ENCODE results near the gene CTSW. TPM values are rescaled to one million over a fixed set of nuclear protein-coding genes. Genes with fewer than 3 reads are reported as not detected.
A peak's percentile ranks its signal among the peaks of the same experiment; 100 is the strongest.
"Not testable (repeated sequence)": the region's sequence is repeated elsewhere in the genome, so short reads cannot be mapped to it uniquely, and the experiment has no call there.

Gene CTSW
- total RNA-seq, 1 experiment from 2014 or later, result 0.29 TPM

- in situ Hi-C loops (cut with HindIII; ENCODE audit: low pct_unique_long_range_greater_than_20kb, low sequenced_read_pairs), result not testable (repeated sequence)
These were observed 12.5 kb downstream of the CTSW start for GRCh38 chr11:65892137-65892540.

GRCh38 chr11:65892661-65893317, 13.2 kb downstream of the CTSW start:
- in situ Hi-C loops (cut with HindIII; ENCODE audit: low pct_unique_long_range_greater_than_20kb, low sequenced_read_pairs), result no loop called here
- DNase-seq (ENCODE audit: low read depth, low spot score), result no peak

More at GRCh38 chr11:65892137-65892540, 12.5 kb downstream of the CTSW start:
- not testable (repeated sequence) for DNase-seq (ENCODE audit: low read depth, low spot score)

- DNase-seq (ENCODE audit: low read depth, low spot score), result no peak
- in situ Hi-C loops (cut with HindIII; ENCODE audit: low pct_unique_long_range_greater_than_20kb, low sequenced_read_pairs), result no loop called here
These were observed 14.5 kb downstream of the CTSW start for GRCh38 chr11:65894034-65894591.

GRCh38 chr11:65895482-65895981, 15.9 kb downstream of the CTSW start:
- in situ Hi-C loops (cut with HindIII; ENCODE audit: low pct_unique_long_range_greater_than_20kb, low sequenced_read_pairs), result no loop called here
- DNase-seq (ENCODE audit: low read depth, low spot score), result no peak

GRCh38 chr11:65896034-65896999, 16.7 kb downstream of the CTSW start:
- DNase-seq (ENCODE audit: low read depth, low spot score), result no peak
- in situ Hi-C loops (cut with HindIII; ENCODE audit: low pct_unique_long_range_greater_than_20kb, low sequenced_read_pairs), result no loop called here

GRCh38 chr11:65897020-65897471, 17.4 kb downstream of the CTSW start:
- in situ Hi-C loops (cut with HindIII; ENCODE audit: low pct_unique_long_range_greater_than_20kb, low sequenced_read_pairs), result no loop called here
- DNase-seq (ENCODE audit: low read depth, low spot score), result no peak

- in situ Hi-C loops (cut with HindIII; ENCODE audit: low pct_unique_long_range_greater_than_20kb, low sequenced_read_pairs), result no loop called here
- DNase-seq (ENCODE audit: low read depth, low spot score), result no peak
These were observed 19.2 kb downstream of the CTSW start for GRCh38 chr11:65898656-65899355.

GRCh38 chr11:65899356-65900124, 19.9 kb downstream of the CTSW start:
- in situ Hi-C loops (cut with HindIII; ENCODE audit: low pct_unique_long_range_greater_than_20kb, low sequenced_read_pairs), result no loop called here
- peak; percentile 38 for DNase-seq (ENCODE audit: low read depth, low spot score)

- DNase-seq (ENCODE audit: low read depth, low spot score), result peak; percentile 85
- in situ Hi-C loops (cut with HindIII; ENCODE audit: low pct_unique_long_range_greater_than_20kb, low sequenced_read_pairs), result no loop called here
These were observed 20.7 kb downstream of the CTSW start, which contains the start of gene FOSL1 for GRCh38 chr11:65900125-65900898. Gene FOSL1, minus strand, starts transcription at chr11:65900388. Its CDS starts 49 bp downstream, at chr11:65900339.

GRCh38 chr11:65900899-65901180, 21.2 kb downstream of the CTSW start:
- in situ Hi-C loops (cut with HindIII; ENCODE audit: low pct_unique_long_range_greater_than_20kb, low sequenced_read_pairs), result no loop called here
- no peak for DNase-seq (ENCODE audit: low read depth, low spot score)

- DNase-seq (ENCODE audit: low read depth, low spot score), result peak; percentile 48
- in situ Hi-C loops (cut with HindIII; ENCODE audit: low pct_unique_long_range_greater_than_20kb, low sequenced_read_pairs), result no loop called here
These were observed 23.4 kb downstream of the CTSW start for GRCh38 chr11:65903068-65903481.

GRCh38 chr11:65903715-65904114, 24.1 kb downstream of the CTSW start:
- in situ Hi-C loops (cut with HindIII; ENCODE audit: low pct_unique_long_range_greater_than_20kb, low sequenced_read_pairs), result no loop called here
- DNase-seq (ENCODE audit: low read depth, low spot score), result no peak

GRCh38 chr11:65906602-65907001, 27.0 kb downstream of the CTSW start:
- in situ Hi-C loops (cut with HindIII; ENCODE audit: low pct_unique_long_range_greater_than_20kb, low sequenced_read_pairs), result no loop called here
- DNase-seq (ENCODE audit: low read depth, low spot score), result no peak

- DNase-seq (ENCODE audit: low read depth, low spot score), result no peak
- in situ Hi-C loops (cut with HindIII; ENCODE audit: low pct_unique_long_range_greater_than_20kb, low sequenced_read_pairs), result no loop called here
These were observed 28.2 kb downstream of the CTSW start for GRCh38 chr11:65907878-65908277.

- in situ Hi-C loops (cut with HindIII; ENCODE audit: low pct_unique_long_range_greater_than_20kb, low sequenced_read_pairs), result no loop called here
- peak; percentile 65 for DNase-seq (ENCODE audit: low read depth, low spot score)
These were observed 32.3 kb downstream of the CTSW start for GRCh38 chr11:65911682-65912568.

Measured in SK-MEL-5 (cell line).